Measurements from ENCODE around the gene SYCE3. TPM values are rescaled to one million over a fixed set of nuclear protein-coding genes. Genes with fewer than 3 reads are reported as not detected.

Gene SYCE3
- total and polyA plus RNA-seq, 9 of the 15 experiments (the other 6 are each of a cell fraction or from before 2014, with no cell fraction given) = 0.56 TPM; not detected in 8

- TF ChIP-seq RB1 (IDR thresholded peaks at IDR 0.05; ENCODE audit: low read depth) (peak; percentile 99), ZNF134 (CRISPR knock-in tag; conservative IDR thresholded peaks at IDR 0.05) (no peak), AFF1 (IDR thresholded peaks at IDR 0.05; ENCODE audit: low read depth in 1 of 2, partially characterized antibody in 2 of 2) (peak in 1 of 2 experiments; percentile 25), BRCA1 (IDR thresholded peaks at IDR 0.05) (no peak), BRCA1 (CRISPR knock-in tag; IDR thresholded peaks at IDR 0.05) (no peak), MBD1 (CRISPR knock-in tag; IDR thresholded peaks at IDR 0.05) (no peak), ZNF398 (CRISPR knock-in tag; IDR thresholded peaks at IDR 0.05) (no peak), CTCF (IDR thresholded peaks at IDR 0.05 in 2 of 3, conservative IDR thresholded peaks at IDR 0.05 in 1 of 3; ENCODE audit: insufficient read depth in 2 of 3, low read depth in 1 of 3, low read length in 3 of 3) (peak in 2 of 3 experiments; percentile 1 to 10; a peak in 1 of 6 replicates), CBFA2T2 (conservative IDR thresholded peaks at IDR 0.05) (no peak), ID3 (CRISPR knock-in tag; IDR thresholded peaks at IDR 0.05) (no peak), ID3 (tag; IDR thresholded peaks at IDR 0.05) (no peak), RBM14 (IDR thresholded peaks at IDR 0.05; ENCODE audit: borderline replicate concordance, insufficient read depth, low read depth, low read length) (no peak), ZNF696 (CRISPR knock-in tag; conservative IDR thresholded peaks at IDR 0.05) (no peak), ZNF655 (CRISPR knock-in tag; IDR thresholded peaks at IDR 0.05) (no peak), NFRKB (IDR thresholded peaks at IDR 0.05; ENCODE audit: low read depth) (peak; percentile 74; the same call in 1 of the 2 replicates)
These were observed 54.5 kb downstream of the SYCE3 start, which contains the start of gene NCAPH2 (continued) for GRCh38 chr22:50507991-50508884.

All from K562 (cell line).